ENCODE results near the gene AGMAT.

The AGMAT gene, protein sequence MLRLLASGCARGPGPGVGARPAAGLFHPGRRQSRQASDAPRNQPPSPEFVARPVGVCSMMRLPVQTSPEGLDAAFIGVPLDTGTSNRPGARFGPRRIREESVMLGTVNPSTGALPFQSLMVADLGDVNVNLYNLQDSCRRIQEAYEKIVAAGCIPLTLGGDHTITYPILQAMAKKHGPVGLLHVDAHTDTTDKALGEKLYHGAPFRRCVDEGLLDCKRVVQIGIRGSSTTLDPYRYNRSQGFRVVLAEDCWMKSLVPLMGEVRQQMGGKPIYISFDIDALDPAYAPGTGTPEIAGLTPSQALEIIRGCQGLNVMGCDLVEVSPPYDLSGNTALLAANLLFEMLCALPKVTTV

DNA sequence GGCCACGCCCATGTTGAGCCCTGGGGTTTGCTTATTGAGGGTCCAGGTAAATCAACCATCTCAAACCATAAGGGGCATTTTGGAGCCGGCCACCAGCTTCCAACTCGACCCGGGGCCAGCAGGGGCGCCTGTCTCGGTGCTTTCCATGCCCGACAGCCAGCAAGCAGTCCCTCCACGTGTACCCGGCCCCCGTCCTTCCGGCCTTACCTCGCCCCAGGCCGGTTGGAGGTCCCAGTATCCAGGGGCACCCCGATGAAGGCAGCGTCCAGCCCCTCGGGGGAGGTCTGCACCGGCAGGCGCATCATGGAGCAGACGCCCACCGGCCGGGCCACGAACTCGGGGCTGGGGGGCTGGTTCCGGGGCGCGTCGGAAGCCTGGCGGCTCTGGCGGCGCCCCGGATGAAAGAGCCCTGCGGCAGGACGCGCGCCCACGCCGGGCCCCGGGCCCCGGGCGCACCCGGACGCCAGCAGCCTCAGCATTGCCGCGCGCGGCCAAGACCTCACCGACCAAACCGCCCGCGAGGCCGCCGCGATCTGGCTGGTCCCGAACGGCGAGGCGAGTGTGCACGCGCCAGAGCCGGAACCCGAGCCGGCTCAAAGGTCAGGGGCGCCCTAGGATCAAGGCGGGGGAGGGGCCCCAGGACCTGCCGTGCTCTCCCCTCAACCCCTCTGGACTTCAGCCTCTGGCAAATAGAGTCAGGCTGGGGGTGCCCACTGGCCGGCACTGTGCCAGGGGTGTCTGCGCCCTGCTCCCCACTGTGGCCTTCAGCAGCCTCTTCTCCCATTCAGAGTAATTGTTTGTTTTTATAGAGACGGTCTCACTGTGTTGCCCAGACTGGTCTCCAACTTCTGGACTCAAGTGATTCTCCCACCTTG, at the start of gene AGMAT:
Gene AGMAT (minus strand): TSS at position 563 of the 875 bp plus-strand sequence. CDS start 84 bp downstream, at position 479.
- DNase-seq, result peak; percentile 53

- DNase-seq, result no peak
These were observed 49.0 kb upstream of the AGMAT start for GRCh38 chr1:15633756-15634420.

GRCh38 chr1:15628003-15628402, 43.2 kb upstream of the AGMAT start:
- DNase-seq, result no peak

DNA sequence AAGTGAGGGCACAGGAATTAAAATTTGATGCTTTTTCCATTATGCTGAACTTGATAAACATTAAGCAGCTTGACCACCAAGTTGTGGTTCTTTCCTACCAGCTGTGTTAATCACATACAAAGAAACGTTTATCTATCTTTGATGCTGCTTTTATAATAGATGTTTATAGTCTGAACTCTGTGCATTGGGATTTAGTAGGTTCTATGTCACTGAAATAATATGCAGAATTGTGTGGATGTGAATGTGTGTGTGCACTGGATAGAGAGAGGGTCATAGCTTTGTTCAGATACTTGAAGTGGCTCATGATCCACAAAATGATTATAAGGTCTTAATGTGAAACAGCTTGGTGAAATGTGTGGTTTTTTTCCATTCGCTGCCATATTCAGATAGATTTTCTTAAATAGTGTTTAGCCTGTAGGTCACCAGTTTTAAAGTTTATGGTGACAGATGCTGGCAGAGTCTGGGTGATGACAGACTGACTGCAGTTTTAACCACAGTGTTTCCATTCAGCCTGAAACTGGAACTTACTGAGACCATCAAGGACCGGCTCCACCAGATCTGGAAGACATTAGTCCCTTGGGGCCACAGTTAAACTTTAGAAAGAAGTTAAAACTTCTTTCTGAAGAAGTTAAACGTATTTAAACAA, 42.6 kb upstream of the AGMAT start:
- DNase-seq, result no peak

GRCh38 chr1:15626269-15626950, 41.6 kb upstream of the AGMAT start:
- DNase-seq, result no peak

DNA sequence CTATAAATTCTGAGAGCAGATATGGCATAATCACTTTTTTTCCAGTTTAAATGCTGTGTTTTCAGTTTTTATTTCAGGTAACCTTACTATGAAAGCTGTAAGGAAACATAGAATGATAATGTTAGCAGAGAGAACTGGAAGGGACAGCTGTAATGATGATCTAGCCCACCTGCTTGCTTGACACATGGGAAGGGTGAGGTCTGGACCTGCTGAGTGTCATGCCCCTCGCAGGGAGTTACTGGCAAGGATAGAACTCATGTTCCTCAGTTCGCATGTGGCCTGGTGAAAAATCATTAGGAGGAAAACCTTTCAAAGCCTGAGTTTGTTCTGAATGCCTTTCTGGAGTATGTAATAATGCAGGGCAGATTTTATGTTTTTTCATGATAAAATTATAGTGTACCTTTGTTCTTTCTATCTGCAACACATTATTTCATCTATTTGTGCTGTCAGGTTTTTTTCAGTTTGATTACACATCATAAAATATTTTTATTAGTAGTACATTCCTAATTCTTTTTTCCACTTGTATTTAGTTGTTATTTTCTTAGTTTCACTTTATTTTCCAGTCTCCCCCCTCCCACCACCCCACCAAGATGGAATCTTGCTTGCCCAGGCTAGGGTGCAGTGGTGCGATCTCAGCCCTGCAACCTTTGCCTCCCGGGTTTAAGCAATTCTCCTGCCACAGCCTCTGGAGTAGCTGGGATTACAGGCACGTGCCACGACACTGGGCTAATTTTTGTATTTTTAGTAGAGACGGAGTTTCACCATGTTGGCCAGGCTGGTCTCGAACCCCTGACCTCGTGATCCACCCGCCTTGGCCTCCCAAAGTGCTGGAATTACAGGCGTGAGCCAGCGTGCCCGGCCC, 40.4 kb upstream of the AGMAT start:
- no peak for DNase-seq

- no peak for DNase-seq
These were observed 39.4 kb upstream of the AGMAT start for GRCh38 chr1:15624133-15624714.

GRCh38 chr1:15623435-15623834, 38.6 kb upstream of the AGMAT start:
- no peak for DNase-seq

- no peak for DNase-seq
These were observed 38.0 kb upstream of the AGMAT start for GRCh38 chr1:15622712-15623373.

DNA sequence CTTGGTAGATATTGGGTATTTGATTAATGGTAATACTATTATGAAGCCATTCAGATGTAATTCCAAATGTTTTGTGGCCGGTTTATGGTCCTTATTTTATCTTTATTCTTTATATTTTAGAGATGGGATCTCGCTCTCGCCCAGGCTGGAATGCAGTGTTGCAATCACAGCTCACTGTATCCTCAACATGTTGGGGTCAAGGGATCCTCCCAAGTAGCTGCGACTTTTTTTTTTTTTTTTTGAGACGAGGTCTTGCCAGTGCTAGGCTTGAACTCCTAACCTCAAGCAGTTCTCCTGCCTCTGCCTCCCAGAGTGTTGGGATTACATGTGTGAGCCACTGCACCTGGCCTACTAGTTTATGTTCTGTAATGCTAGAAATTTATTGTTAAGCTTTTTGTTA, 37.1 kb upstream of the AGMAT start:
- DNase-seq, result no peak

- DNase-seq, result no peak
These were observed 36.2 kb upstream of the AGMAT start for GRCh38 chr1:15620902-15621682.

DNA sequence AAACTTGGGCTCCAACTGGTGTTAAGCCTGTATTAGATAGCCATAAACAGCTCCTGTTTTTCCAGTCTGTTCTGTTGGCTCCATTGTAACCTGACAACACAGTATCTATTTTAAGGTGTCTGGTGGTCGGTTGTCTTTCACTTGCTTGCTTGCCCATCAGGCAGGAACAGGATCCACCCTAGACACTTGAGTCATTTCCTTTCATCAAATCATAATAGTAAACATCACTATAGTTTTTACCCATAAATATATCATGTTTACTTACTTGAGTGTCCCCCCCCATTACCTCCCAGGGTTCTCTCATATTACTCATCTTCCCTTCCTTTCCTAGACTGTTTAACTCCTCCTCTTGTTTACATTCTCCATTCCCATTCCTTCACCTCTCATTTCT, 35.3 kb upstream of the AGMAT start:
- DNase-seq, result no peak

GRCh38 chr1:15618655-15619525, 34.0 kb upstream of the AGMAT start:
- no peak for DNase-seq

DNA sequence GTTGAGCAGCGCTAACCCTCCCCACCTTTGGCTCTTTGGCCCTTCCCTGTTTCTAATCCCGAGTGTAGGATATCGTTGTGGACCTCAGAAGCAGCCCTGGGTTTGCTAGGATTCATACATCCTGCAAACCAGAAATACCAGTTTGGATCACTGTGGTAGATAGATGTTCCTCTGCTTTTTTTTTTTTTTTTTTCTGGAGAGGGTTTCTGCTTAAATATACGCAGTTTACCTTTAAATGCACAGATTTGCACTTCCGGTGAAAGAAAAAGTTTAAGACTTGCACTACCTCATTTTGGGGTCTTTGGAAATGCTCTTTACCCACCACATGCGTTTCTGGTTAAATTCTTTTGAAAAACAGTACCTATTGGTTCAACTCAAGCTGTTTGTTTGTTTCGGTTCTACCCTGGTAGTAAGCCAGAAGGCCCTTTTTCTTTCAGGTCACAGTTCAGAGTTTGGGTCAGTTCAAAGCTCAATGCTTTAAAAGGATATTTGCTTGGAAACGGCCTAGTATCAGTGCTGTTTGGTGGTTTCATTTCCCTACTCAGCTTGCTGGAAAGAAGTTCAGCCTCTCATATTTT, 33.3 kb upstream of the AGMAT start:
- no peak for DNase-seq

DNA sequence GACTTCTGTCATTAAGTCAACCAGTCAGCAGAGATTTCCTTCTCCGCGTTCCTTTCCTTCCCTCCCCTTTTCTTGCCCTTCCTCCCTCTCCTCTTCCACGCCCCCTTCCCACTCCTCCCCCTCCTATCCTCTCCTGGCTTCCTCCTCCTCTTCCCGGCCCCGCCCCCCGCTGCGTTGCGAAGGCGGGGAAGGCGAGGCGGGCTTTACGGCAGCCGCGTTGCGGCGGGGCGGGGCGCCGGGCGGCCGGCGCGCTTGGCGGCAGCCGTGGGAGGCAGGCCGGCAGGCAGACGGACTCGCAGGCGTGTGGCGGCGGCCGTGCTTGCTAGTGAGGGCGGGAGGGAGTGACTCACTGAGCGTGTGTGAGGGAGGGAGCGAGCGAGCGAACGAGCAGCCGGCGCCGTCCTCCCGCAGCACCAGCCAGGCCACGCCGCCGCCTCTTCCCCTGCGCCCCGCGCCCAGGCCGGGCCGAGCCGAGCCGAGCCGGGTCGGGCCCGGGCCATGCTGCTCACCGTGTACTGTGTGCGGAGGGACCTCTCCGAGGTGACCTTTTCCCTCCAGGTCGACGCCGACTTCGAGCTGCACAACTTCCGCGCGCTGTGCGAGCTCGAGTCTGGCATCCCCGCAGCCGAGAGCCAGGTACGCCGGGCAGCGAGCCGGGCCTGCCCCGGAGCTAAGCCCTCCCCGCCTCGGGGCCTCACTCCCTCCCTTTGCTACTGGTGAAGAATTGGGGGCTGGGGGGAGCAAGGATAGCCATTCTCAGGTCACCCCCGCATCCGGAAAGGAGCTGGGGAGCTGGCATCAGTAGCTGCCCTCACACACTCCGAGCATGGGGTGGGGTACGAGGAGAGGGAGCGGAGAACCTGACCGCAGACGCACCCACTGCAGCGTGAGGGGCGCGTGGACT, 32.6 kb upstream of the AGMAT start, which contains the start of gene DDI2:
Gene DDI2 (plus strand): TSS at position 286 of the 904 bp plus-strand sequence. CDS start 213 bp downstream, at position 499.
- peak; percentile 94 for DNase-seq

DNA sequence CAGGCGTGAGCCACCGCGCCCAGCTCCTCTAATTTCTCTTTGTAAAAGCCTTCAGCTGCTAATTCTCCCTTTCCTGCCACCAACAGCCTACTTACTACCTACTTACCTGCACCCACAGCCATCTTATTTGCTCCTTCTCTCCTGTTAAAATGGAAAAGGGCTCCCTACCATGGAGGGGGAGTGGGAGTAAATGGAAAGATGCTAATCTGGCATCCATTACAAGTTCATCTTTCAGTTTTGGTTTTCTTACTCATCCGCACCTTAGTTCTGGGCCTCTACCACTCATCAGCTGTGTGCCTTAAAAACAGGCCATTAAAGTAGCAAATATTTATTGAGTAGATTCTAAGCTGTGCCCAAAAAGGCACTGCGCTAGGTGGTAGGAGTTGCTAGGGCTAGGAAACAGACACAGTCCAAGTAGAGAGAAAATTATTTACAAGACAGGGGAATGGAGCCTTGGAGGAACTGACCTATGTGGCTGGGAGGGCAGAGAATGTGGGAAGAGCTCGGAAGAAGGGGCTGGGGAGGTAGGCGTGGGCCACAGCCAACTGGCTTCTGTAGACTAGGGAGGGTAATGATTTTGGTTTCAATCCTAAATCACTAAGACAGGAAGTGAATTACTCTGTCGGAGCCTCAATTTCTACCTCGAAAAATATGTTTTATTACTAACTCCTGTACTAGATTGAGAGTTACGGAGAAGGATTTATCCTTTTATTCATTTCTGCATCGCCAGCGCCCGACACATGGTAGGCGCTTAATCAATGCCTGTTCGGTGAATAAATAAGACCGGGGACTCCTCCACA, 31.7 kb upstream of the AGMAT start:
- no peak for DNase-seq

Measured in CD4-positive, alpha-beta T cell treated with Interferon gamma for 1 hour (primary cell).